ENCODE measurements around the gene LDLRAD4.

LDLRAD4 gene

GRCh38 chr18:13229001-13229671 is 10.6 kb downstream of the LDLRAD4 start:
- Histone ChIP-seq H3K27me3 (ENCODE audit: control insufficient read depth, insufficient read depth, low read length) (no peaks in the 10 kb centered on the region), H3K4me2 (ENCODE audit: low read length) (no peak overlapping the region), H2AFZ (no peak overlapping the region), H3K36me3 (ENCODE audit: control insufficient read depth, insufficient read depth, low read length) (no peaks in the 10 kb centered on the region), H3K4me3 (ENCODE audit: low read depth, low read length) (no peak overlapping the region), H3K9ac (no peak overlapping the region), H3K9me3 (ENCODE audit: control insufficient read depth, low read length) (no peaks in the 10 kb centered on the region), H3K79me2 (peaks cover 40% of the 10 kb centered on the region), H3K4me1 (peaks cover 4% of the 10 kb centered on the region), H3K27ac (no peak overlapping the region)
- TF ChIP-seq CTCF (IDR thresholded peaks at IDR 0.05): no peak

GRCh38 chr18:13231151-13231550 is 12.6 kb downstream of the LDLRAD4 start:
- H3K9me3 ChIP-seq (ENCODE audit: control insufficient read depth, low read length): no peaks in the 10 kb centered on the region
- H3K36me3 ChIP-seq (ENCODE audit: control insufficient read depth, insufficient read depth, low read length): no peaks in the 10 kb centered on the region
- H3K27ac ChIP-seq: no peak overlapping the region
- H3K79me2 ChIP-seq: peaks cover 39% of the 10 kb centered on the region
- no peaks in the 10 kb centered on the region for H3K27me3 ChIP-seq (ENCODE audit: control insufficient read depth, insufficient read depth, low read length)
- TF ChIP-seq CTCF (IDR thresholded peaks at IDR 0.05): no peak
- no peak overlapping the region for H3K4me3 ChIP-seq (ENCODE audit: low read depth, low read length)
- no peak overlapping the region for H2AFZ ChIP-seq
- H3K4me1 ChIP-seq: peaks cover 4% of the 10 kb centered on the region
- H3K4me2 ChIP-seq (ENCODE audit: low read length): no peak overlapping the region
- H3K9ac ChIP-seq: no peak overlapping the region

GRCh38 chr18:13232086-13232917 is 13.7 kb downstream of the LDLRAD4 start:
- H3K4me3 ChIP-seq (ENCODE audit: low read depth, low read length): no peak overlapping the region
- peaks cover 4% of the 10 kb centered on the region for H3K4me1 ChIP-seq
- no peaks in the 10 kb centered on the region for H3K9me3 ChIP-seq (ENCODE audit: control insufficient read depth, low read length)
- no peak overlapping the region for H3K9ac ChIP-seq
- no peak for TF ChIP-seq CTCF (IDR thresholded peaks at IDR 0.05)
- H3K4me2 ChIP-seq (ENCODE audit: low read length): no peak overlapping the region
- no peaks in the 10 kb centered on the region for H3K36me3 ChIP-seq (ENCODE audit: control insufficient read depth, insufficient read depth, low read length)
- H3K27me3 ChIP-seq (ENCODE audit: control insufficient read depth, insufficient read depth, low read length): no peaks in the 10 kb centered on the region
- peaks cover 36% of the 10 kb centered on the region for H3K79me2 ChIP-seq
- H3K27ac ChIP-seq: no peak overlapping the region
- no peak overlapping the region for H2AFZ ChIP-seq

- Histone ChIP-seq H3K79me2 (peaks cover 36% of the 10 kb centered on the region), H3K9ac (no peak overlapping the region), H3K4me1 (peaks cover 4% of the 10 kb centered on the region), H3K27me3 (ENCODE audit: control insufficient read depth, insufficient read depth, low read length) (no peaks in the 10 kb centered on the region), H3K27ac (no peak overlapping the region), H3K9me3 (ENCODE audit: control insufficient read depth, low read length) (no peaks in the 10 kb centered on the region), H2AFZ (no peak overlapping the region), H3K4me3 (ENCODE audit: low read depth, low read length) (no peak overlapping the region), H3K36me3 (ENCODE audit: control insufficient read depth, insufficient read depth, low read length) (no peaks in the 10 kb centered on the region), H3K4me2 (ENCODE audit: low read length) (no peak overlapping the region)
- TF ChIP-seq CTCF (IDR thresholded peaks at IDR 0.05): no peak
Observed at GRCh38 chr18:13232971-13233786, 14.6 kb downstream of the LDLRAD4 start.
